NCI-H2196 treated with DMSO at 0.1 percent for 48 hours (cell line): ENCODE results near the gene CABLES1.
A peak's percentile ranks its signal among the peaks of the same experiment; 100 is the strongest.
"Not testable (repeated sequence)": the region's sequence is repeated elsewhere in the genome, so short reads cannot be mapped to it uniquely, and the experiment has no call there.

Experiments
- DNase-seq: peaks from one replicate; lab custom pipeline; 2025; ENCODE audit not compliant: unreplicated experiment; lab: John Stamatoyannopoulos, UW

The CABLES1 gene

GRCh38 chr18:23281626-23282436 lies 146.5 kb downstream of the CABLES1 start:
- DNase-seq, result no peak

DNA sequence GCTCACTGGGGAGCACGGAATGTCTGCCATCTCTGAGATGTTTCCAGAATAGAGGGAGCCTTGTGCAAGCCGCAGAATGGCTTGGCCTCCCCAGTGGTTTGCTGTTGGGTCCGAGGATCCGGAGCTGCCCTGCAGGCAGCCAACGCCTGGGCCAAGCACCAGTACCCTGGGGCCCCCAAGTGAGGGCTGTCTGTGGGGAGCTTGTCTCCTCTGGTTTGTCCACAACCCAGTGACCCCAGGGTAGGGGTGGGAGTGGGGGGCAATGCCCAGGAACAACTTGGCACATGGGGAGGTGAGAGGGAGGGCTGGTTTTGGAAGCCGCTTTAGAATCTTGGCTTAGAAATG lies 147.1 kb downstream of the CABLES1 start:
- DNase-seq, result no peak

GRCh38 chr18:23283916-23284430 lies 148.7 kb downstream of the CABLES1 start:
- no peak for DNase-seq

DNA sequence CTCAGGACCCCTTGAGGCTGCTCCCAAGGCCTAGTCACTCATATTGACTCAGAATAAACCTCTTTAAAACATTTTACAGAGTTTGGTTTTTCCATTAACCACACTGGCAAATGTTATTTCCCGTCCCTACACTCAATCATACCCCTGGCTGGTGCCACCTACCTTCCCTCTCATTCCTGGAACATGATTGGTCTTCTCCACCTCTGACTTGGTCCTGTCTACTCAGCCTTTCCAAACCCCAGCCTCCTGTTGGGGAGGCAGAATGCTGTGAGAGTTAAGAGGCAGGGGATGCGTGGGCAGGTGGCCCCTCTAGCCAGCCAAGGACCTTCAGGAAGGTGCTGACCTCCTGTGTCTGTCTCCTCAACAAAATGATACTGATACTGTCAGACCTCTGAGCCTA lies 149.3 kb downstream of the CABLES1 start:
- DNase-seq, result no peak

GRCh38 chr18:23285581-23285980 lies 150.3 kb downstream of the CABLES1 start:
- not testable (repeated sequence) for DNase-seq

- peak; percentile 3 for DNase-seq
Measured at GRCh38 chr18:23291456-23292205, 156.3 kb downstream of the CABLES1 start.

- no peak for DNase-seq
Measured at GRCh38 chr18:23300231-23300805, 165.0 kb downstream of the CABLES1 start.

- no peak for DNase-seq
Measured at GRCh38 chr18:23301972-23302371, 166.7 kb downstream of the CABLES1 start.

- DNase-seq, result no peak
Measured at GRCh38 chr18:23302511-23302850, 167.2 kb downstream of the CABLES1 start.

GRCh38 chr18:23302851-23303527 lies 167.7 kb downstream of the CABLES1 start:
- no peak for DNase-seq

GRCh38 chr18:23306822-23307221 lies 171.5 kb downstream of the CABLES1 start:
- DNase-seq, result no peak

DNA sequence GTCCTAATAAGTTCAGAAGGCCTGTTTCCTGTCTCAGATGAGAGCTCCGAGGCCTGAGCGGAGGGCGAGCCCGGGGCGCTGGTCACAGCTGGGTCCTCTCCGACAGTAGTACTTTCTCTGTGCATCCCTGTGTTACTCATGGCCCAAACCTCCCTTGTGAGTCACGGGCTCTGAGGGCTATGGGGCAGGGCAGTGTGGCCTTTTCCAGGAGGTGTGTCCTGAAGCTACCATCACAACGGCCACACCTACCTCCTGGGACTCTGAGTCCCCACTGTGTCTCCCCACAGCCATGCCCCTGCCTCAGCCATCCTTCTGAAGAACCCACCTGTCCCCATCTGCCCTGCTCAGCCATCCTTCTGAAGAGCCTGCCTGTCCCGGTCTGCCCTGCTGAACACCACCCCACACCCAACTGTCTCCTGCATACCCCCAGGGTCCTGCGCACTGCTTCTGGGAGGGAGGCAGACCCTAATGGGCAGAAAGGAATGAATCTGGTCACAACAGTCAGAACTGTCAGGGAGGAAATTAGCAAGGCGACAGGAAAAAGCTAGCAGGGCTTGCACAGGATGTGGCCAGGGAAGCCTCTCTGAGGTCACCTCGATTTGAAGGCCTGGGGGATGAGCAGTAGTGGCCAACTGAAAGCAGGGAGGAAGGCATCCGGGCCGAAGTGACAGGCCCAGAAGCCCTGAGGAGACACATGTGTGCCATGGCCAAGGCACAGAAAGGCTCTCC lies 172.4 kb downstream of the CABLES1 start:
- no peak for DNase-seq
